ENCODE results near the gene CPA1.
A peak's percentile ranks its signal among the peaks of the same experiment; 100 is the strongest.

The CPA1 gene

DNA sequence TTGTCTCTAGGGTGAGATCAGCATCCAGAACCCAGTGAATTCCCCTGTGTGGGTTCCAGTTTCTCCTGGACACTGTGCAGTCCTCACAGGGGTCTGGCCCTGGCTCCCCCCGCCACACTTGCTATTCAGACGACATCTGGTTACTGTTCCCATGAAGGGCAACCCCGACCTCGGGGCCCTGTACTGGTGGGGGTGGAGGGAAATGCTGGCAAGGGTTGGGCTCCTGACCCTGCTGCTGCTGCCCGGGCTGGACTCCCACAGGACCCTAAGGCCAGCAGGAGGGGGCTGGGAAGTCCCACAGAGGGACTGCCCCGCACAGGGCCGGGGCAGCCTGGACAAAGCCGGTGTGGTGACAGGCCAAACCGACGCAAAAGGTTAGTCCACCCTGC lies 768 bp upstream of the CPA1 start:
- Mint-ChIP-seq H3K4me1 (no peaks in the 10 kb centered on the region), H3K27ac (no peak overlapping the region), H3K9me3 (peaks cover 11% of the 10 kb centered on the region), H3K27me3 (peaks cover 21% of the 10 kb centered on the region), H3K4me3 (no peak overlapping the region), H3K36me3 (no peaks in the 10 kb centered on the region)
- no peak for ATAC-seq

- H3K9me3 Mint-ChIP-seq = peaks cover 8% of the 10 kb centered on the region
- H3K4me3 Mint-ChIP-seq = no peak overlapping the region
Measured at GRCh38 chr7:130380861-130381455, 664 bp downstream of the CPA1 start.

GRCh38 chr7:130381468-130382312 lies 1.4 kb downstream of the CPA1 start:
- Mint-ChIP-seq H3K27ac (no peak overlapping the region), H3K9me3 (peaks cover under 1% of the 10 kb centered on the region), H3K36me3 (no peaks in the 10 kb centered on the region), H3K4me3 (no peak overlapping the region), H3K4me1 (no peaks in the 10 kb centered on the region), H3K27me3 (peaks cover 27% of the 10 kb centered on the region)
- no peak for ATAC-seq

More at GRCh38 chr7:130380861-130381455, 664 bp downstream of the CPA1 start:
- Mint-ChIP-seq H3K27ac (no peak overlapping the region), H3K27me3 (peaks cover 27% of the 10 kb centered on the region), H3K4me1 (no peaks in the 10 kb centered on the region), H3K36me3 (no peaks in the 10 kb centered on the region)
- ATAC-seq = no peak

GRCh38 chr7:130383187-130383980 lies 3.1 kb downstream of the CPA1 start:
- no peaks in the 10 kb centered on the region for H3K36me3 Mint-ChIP-seq
- no peak for ATAC-seq
- no peaks in the 10 kb centered on the region for H3K4me1 Mint-ChIP-seq
- H3K27ac Mint-ChIP-seq = no peak overlapping the region
- H3K9me3 Mint-ChIP-seq = no peaks in the 10 kb centered on the region
- peaks cover 27% of the 10 kb centered on the region for H3K27me3 Mint-ChIP-seq
- H3K4me3 Mint-ChIP-seq = no peak overlapping the region

- Mint-ChIP-seq H3K4me1 (no peaks in the 10 kb centered on the region), H3K4me3 (no peak overlapping the region), H3K36me3 (no peaks in the 10 kb centered on the region), H3K9me3 (no peaks in the 10 kb centered on the region), H3K27ac (no peak overlapping the region), H3K27me3 (peaks cover 27% of the 10 kb centered on the region)
- ATAC-seq = no peak
Measured at GRCh38 chr7:130384371-130384801, 4.1 kb downstream of the CPA1 start.

GRCh38 chr7:130384841-130385599 lies 4.7 kb downstream of the CPA1 start:
- Mint-ChIP-seq H3K27me3 (peaks cover 27% of the 10 kb centered on the region), H3K9me3 (no peaks in the 10 kb centered on the region), H3K4me3 (no peak overlapping the region), H3K4me1 (no peaks in the 10 kb centered on the region), H3K36me3 (no peaks in the 10 kb centered on the region), H3K27ac (no peak overlapping the region)
- no peak for ATAC-seq

- Mint-ChIP-seq H3K4me1 (no peaks in the 10 kb centered on the region), H3K27me3 (peaks cover 27% of the 10 kb centered on the region), H3K4me3 (no peak overlapping the region), H3K27ac (no peak overlapping the region), H3K36me3 (no peaks in the 10 kb centered on the region), H3K9me3 (no peaks in the 10 kb centered on the region)
- ATAC-seq = no peak
Measured at GRCh38 chr7:130385600-130386066, 5.3 kb downstream of the CPA1 start.

DNA sequence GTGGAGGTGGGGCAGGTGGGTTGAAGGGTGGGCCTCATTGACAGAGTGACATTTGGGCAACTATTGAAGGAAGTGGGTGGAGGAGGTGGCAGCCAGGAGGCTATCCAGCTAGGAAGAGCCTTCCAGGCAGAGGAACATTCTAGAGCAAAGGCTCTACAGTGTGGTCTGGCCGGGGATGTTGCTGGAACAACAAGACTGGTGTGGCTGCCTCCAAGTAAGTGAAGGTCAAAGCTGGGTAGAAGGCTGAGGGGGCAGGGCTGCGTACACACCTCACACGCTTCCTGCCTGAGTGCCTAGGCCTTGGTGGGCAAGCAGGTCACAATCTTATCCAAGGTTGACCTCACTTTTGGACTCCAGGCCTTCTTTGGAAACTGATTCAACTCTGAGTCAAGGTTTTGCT lies 6.6 kb downstream of the CPA1 start:
- no peaks in the 10 kb centered on the region for H3K36me3 Mint-ChIP-seq
- H3K4me3 Mint-ChIP-seq = no peak overlapping the region
- H3K9me3 Mint-ChIP-seq = no peaks in the 10 kb centered on the region
- H3K4me1 Mint-ChIP-seq = no peaks in the 10 kb centered on the region
- H3K27me3 Mint-ChIP-seq = peaks cover 20% of the 10 kb centered on the region
- ATAC-seq = no peak
- H3K27ac Mint-ChIP-seq = no peak overlapping the region

GRCh38 chr7:130387306-130387627 lies 7.0 kb downstream of the CPA1 start:
- Mint-ChIP-seq H3K9me3 (no peaks in the 10 kb centered on the region), H3K4me3 (no peak overlapping the region), H3K27ac (no peak overlapping the region), H3K36me3 (no peaks in the 10 kb centered on the region), H3K27me3 (peaks cover 17% of the 10 kb centered on the region), H3K4me1 (no peaks in the 10 kb centered on the region)
- ATAC-seq = no peak

DNA sequence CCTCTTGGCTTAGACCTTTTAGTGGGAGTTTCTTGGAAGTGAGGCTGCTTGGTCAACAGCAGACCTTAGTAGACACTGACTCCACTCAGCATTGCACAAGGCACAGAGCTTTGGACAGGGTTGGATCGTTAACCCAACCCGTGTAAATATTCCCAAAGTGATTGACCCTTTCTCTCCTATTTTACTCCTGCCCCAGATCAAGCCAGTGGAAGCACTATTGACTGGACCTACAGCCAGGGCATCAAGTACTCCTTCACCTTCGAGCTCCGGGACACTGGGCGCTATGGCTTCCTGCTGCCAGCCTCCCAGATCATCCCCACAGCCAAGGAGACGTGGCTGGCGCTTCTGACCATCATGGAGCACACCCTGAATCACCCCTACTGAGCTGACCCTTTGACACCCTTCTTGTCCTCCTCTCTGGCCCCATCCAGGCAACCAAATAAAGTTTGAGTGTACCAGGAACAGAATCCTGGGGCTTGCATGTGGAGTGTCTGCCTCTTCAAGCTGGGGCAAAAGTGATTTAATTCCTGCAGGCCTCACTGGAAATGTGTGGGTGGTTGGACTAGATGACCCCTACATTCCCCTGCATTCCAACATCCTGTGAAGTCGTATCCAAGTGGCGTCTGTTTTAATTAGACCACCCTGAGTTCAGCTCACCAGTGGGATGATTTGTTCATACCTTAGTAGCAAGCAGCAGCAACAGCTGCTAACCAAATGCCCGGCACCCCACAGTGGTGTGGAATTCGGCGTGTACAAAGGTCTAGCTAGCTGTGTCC lies 7.5 kb downstream of the CPA1 start:
- Mint-ChIP-seq H3K36me3 (no peaks in the 10 kb centered on the region), H3K27ac (no peak overlapping the region), H3K4me1 (no peaks in the 10 kb centered on the region), H3K27me3 (peaks cover 17% of the 10 kb centered on the region), H3K9me3 (no peaks in the 10 kb centered on the region), H3K4me3 (no peak overlapping the region)
- no peak for ATAC-seq

GRCh38 chr7:130388671-130389070 lies 8.4 kb downstream of the CPA1 start:
- no peaks in the 10 kb centered on the region for H3K9me3 Mint-ChIP-seq
- H3K36me3 Mint-ChIP-seq = no peaks in the 10 kb centered on the region
- peaks cover 2% of the 10 kb centered on the region for H3K4me1 Mint-ChIP-seq
- no peak for ATAC-seq
- no peak overlapping the region for H3K4me3 Mint-ChIP-seq
- H3K27me3 Mint-ChIP-seq = peaks cover 15% of the 10 kb centered on the region
- no peak overlapping the region for H3K27ac Mint-ChIP-seq

- Mint-ChIP-seq H3K4me3 (no peak overlapping the region), H3K9me3 (no peaks in the 10 kb centered on the region), H3K27me3 (no peaks in the 10 kb centered on the region), H3K36me3 (no peaks in the 10 kb centered on the region), H3K4me1 (peaks cover 11% of the 10 kb centered on the region), H3K27ac (no peak overlapping the region)
- no peak for ATAC-seq
Measured at GRCh38 chr7:130390486-130390885, 10.2 kb downstream of the CPA1 start.

DNA sequence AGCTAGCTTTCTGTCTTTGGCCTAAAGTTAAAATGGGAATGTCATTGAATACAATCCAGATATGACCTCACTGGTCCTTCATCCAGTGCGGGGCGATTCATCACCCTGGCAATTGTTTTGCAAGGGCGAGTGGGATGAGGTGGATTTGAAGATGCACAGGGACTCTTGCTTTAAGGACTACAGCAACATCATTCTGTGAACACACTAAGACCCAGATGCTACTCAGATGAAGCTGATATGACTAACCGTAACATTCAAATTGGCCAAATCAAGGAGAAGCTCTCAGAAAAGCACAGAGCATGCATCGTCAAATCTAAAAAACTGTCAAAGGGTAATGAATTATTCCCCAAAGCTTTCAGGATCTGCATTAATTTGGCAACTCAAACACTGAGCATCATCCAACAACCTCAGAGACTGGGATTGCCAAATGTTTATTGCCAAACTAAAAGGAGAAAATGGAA lies 12.8 kb downstream of the CPA1 start:
- Mint-ChIP-seq H3K27me3 (no peaks in the 10 kb centered on the region), H3K27ac (no peak overlapping the region), H3K9me3 (no peaks in the 10 kb centered on the region), H3K4me3 (no peak overlapping the region), H3K36me3 (peaks cover 7% of the 10 kb centered on the region), H3K4me1 (peaks cover 11% of the 10 kb centered on the region)
- ATAC-seq = no peak

- no peak for ATAC-seq
- Mint-ChIP-seq H3K4me1 (peaks cover 11% of the 10 kb centered on the region), H3K27ac (peak overlapping the region; percentile 15), H3K27me3 (no peaks in the 10 kb centered on the region), H3K36me3 (peaks cover 15% of the 10 kb centered on the region), H3K4me3 (no peak overlapping the region), H3K9me3 (no peaks in the 10 kb centered on the region)
Measured at GRCh38 chr7:130393841-130394411, 13.6 kb downstream of the CPA1 start.
